Panc1 (cell line): ENCODE results near the gene FIBP. TPM values are rescaled to one million over a fixed set of nuclear protein-coding genes. Genes with fewer than 3 reads are reported as not detected.

Experiments used
- ATAC-seq: fragments of 200-7000 bp; cut with Tn5 transposase; 2 replicates; pipeline ENCODE4 v1.9.1; 2020; ENCODE audit warnings: mild to moderate bottlenecking, moderate library complexity
- BruUV-seq: library from RNA; stranded (reverse); fragments of 400-500 nt; replicated peaks from 2 replicates; lab custom pipeline; 2021; lab: Mats Ljungman, UMichigan
- CTCF ChIA-PET: fragments of 300-600 bp; sonication (Branson Sonifier 250); formaldehyde crosslinking; loops from one replicate; lab custom pipeline; 2022; ENCODE audit warnings: antibody characterized with exemption; lab: Charles Lee
- POLR2A ChIA-PET: fragments of 300-600 bp; sonication (Branson Sonifier 250); formaldehyde crosslinking; loops from one replicate; lab custom pipeline; 2022; ENCODE audit warnings: antibody characterized with exemption; lab: Charles Lee
- DNase-seq: peaks from one replicate; pipeline ENCODE4 v3.0.0-alpha.2; 2010; ENCODE audit warnings: low read depth, low spot score
- H3K27ac ChIP-seq: 2 replicates; pipeline ENCODE4 v1.5.1; 2011; ENCODE audit warnings: mild to moderate bottlenecking, low read length, inconsistent platforms
- H3K27me3 ChIP-seq: fragments of 200-500 bp; sonication (Bioruptor generic); 2 replicates; pipeline ENCODE4 v1.6.0; 2014; ENCODE audit warnings: low read length, inconsistent platforms; ENCODE audit not compliant: control insufficient read depth, insufficient read depth
- H3K36me3 ChIP-seq: fragments of 200-500 bp; sonication (Bioruptor generic); 2 replicates; pipeline ENCODE4 v1.5.1; 2014; ENCODE audit warnings: inconsistent platforms, mild to moderate bottlenecking, low read length, moderate library complexity; ENCODE audit not compliant: control insufficient read depth, insufficient read depth
- H3K4me1 ChIP-seq: 2 replicates; pipeline ENCODE4 v1.5.1; 2011; ENCODE audit warnings: inconsistent platforms, mild to moderate bottlenecking, low read length, moderate library complexity; ENCODE audit not compliant: control insufficient read depth, insufficient read depth
- H3K4me3 ChIP-seq, 2 experiments: 2 replicates each; pipeline ENCODE4 v1.5.1; 2011 to 2012; ENCODE audit warnings: low read depth in 2 of 2, low read length in 2 of 2, mild to moderate bottlenecking in 2 of 2, inconsistent platforms in 1 of 2, moderate library complexity in 1 of 2
- H3K9me3 ChIP-seq: fragments of 200-500 bp; sonication (Bioruptor generic); 2 replicates; pipeline ENCODE4 v1.5.1; 2014; ENCODE audit warnings: low read depth, mild to moderate bottlenecking, inconsistent platforms, low read length, moderate library complexity; ENCODE audit not compliant: control insufficient read depth, insufficient read depth
- POLR2AphosphoS5 ChIP-seq: IDR thresholded peaks from 2 replicates; pipeline ENCODE4 v1.6.1; 2012; ENCODE audit warnings: mild to moderate bottlenecking, low read depth, low read length, moderate library complexity
- SIN3A ChIP-seq: IDR thresholded peaks from 2 replicates; pipeline ENCODE4 v1.6.1; 2012; ENCODE audit warnings: low read depth, mild to moderate bottlenecking, low read length, moderate library complexity, borderline replicate concordance; ENCODE audit not compliant: insufficient read depth
- TCF7L2 ChIP-seq: IDR thresholded peaks from 2 replicates; pipeline ENCODE4 v1.6.1; 2011; ENCODE audit warnings: mild to moderate bottlenecking, low read depth, low read length, inconsistent platforms
- in situ Hi-C: cut with HindIII; loops from 2 replicates; pipeline ENCODE4 v1.10.0; 2016; ENCODE audit warnings: low sequenced_read_pairs, low pct_unique_long_range_greater_than_20kb
- intact Hi-C: fragments of 100-400 bp; cut with micrococcal nuclease; formaldehyde crosslinking; loops from one replicate; pipeline ENCODE4 v1.10.0; 2022; ENCODE audit not compliant: unreplicated experiment
- total RNA-seq: library from RNA; stranded (reverse); gene quantifications from one replicate; pipeline ENCODE4 v1.2.1, GENCODE V29; 2021; ENCODE audit not compliant: unreplicated experiment
- TF ChIP-seq, protein P1 (sequence below), 2 experiments: IDR thresholded peaks; 2 replicates each; pipeline ENCODE4 v1.6.1; 2011 to 2012; ENCODE audit warnings: low read depth in 2 of 2, control low read depth in 1 of 2, low read length in 1 of 2, mild to moderate bottlenecking in 1 of 2, moderate library complexity in 1 of 2; ENCODE audit not compliant: insufficient read depth in 1 of 2
- TF ChIP-seq, protein P2 (sequence below): fragments of 450-650 bp; IDR thresholded peaks from 2 replicates; pipeline ENCODE4 v1.5.1; 2017; ENCODE audit warnings: mild to moderate bottlenecking

FIBP gene
- total RNA-seq, 1 experiment from 2014 or later = 105 TPM

DNA sequence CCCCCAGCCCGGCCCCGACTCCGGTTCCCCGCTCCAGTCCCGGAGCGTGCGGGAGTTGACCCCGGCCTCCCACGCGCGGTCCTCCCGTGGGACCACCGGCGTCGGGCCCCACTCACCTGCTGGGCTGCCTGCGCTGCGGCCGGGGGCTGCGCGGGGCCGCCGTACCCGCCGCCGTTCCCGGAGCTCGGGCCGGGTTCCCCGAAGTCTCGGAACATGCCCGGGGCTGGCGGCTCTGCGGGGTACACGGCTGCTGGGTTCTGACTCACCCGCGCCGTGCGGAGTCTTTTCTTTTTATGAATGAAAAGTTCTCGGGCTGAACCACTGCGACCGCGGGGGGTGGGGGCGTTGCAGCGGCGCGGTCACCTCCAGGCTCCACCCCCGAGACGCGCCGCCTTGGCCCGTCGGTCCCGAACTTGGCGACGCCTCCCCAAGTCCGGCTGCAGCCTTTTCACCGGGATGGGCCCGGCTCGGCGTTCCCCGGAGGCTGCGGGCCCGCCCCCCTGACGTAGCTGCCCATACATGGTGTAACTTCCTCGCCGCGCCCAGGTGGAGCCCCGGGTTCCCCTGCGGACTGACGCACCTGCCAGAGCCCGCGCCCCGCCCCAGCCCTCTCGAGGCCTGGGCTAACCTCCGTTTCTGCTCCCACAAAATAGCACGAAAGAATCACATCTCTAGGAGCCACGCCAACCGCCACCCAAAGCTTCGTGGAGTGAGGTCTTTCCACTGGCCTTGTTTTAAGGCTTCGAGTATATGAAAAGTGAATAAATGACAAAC lies 12.0 kb upstream of the FIBP start, which contains the start of gene FOSL1:
FOSL1 (minus strand) TSS at position 264 of the 774 bp plus-strand sequence; CDS start at position 215, 49 bp downstream.
- peak within 1 kb of the TSS; percentile 99 for H3K27ac ChIP-seq
- CTCF ChIA-PET = interaction anchor here (0.5 to 1.2 kb wide), 3 partner anchors 12 to 166 kb away, joined by 4 to 11 read pairs (median 8); partner anchors contain the start of gene FIBP
- no peaks in the 10 kb centered on the region for H3K27me3 ChIP-seq
- POLR2A ChIA-PET = interaction anchor here (0.6 to 3.4 kb wide), 11 partner anchors 10 to 1899 kb away, joined by 3 to 35 read pairs (median 3); partner anchors contain the start of genes CCDC85B and FIBP
- intact Hi-C loops (no loop called here), in situ Hi-C loops (no loop called here)
- TF ChIP-seq POLR2AphosphoS5 (peak; percentile 99), TCF7L2 (peak; percentile 77), SIN3A (peak; percentile 98; the same call in 1 of the 2 replicates)
- TF ChIP-seq, protein P1, sequence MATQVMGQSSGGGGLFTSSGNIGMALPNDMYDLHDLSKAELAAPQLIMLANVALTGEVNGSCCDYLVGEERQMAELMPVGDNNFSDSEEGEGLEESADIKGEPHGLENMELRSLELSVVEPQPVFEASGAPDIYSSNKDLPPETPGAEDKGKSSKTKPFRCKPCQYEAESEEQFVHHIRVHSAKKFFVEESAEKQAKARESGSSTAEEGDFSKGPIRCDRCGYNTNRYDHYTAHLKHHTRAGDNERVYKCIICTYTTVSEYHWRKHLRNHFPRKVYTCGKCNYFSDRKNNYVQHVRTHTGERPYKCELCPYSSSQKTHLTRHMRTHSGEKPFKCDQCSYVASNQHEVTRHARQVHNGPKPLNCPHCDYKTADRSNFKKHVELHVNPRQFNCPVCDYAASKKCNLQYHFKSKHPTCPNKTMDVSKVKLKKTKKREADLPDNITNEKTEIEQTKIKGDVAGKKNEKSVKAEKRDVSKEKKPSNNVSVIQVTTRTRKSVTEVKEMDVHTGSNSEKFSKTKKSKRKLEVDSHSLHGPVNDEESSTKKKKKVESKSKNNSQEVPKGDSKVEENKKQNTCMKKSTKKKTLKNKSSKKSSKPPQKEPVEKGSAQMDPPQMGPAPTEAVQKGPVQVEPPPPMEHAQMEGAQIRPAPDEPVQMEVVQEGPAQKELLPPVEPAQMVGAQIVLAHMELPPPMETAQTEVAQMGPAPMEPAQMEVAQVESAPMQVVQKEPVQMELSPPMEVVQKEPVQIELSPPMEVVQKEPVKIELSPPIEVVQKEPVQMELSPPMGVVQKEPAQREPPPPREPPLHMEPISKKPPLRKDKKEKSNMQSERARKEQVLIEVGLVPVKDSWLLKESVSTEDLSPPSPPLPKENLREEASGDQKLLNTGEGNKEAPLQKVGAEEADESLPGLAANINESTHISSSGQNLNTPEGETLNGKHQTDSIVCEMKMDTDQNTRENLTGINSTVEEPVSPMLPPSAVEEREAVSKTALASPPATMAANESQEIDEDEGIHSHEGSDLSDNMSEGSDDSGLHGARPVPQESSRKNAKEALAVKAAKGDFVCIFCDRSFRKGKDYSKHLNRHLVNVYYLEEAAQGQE (IDR thresholded peaks at IDR 0.05; ENCODE audit: insufficient read depth in 1 of 2, low read depth in 2 of 2, low read length in 1 of 2) = 0 out of 4 replicates have a peak, but pooled peaks of 1 of the 2 experiments have one; percentile 8
- TF ChIP-seq, protein P2, sequence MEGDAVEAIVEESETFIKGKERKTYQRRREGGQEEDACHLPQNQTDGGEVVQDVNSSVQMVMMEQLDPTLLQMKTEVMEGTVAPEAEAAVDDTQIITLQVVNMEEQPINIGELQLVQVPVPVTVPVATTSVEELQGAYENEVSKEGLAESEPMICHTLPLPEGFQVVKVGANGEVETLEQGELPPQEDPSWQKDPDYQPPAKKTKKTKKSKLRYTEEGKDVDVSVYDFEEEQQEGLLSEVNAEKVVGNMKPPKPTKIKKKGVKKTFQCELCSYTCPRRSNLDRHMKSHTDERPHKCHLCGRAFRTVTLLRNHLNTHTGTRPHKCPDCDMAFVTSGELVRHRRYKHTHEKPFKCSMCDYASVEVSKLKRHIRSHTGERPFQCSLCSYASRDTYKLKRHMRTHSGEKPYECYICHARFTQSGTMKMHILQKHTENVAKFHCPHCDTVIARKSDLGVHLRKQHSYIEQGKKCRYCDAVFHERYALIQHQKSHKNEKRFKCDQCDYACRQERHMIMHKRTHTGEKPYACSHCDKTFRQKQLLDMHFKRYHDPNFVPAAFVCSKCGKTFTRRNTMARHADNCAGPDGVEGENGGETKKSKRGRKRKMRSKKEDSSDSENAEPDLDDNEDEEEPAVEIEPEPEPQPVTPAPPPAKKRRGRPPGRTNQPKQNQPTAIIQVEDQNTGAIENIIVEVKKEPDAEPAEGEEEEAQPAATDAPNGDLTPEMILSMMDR = no peak
- H3K36me3 ChIP-seq = no peaks in the 10 kb centered on the region; the same call in 1 of the 2 replicates
- peak within 1 kb of the TSS; percentile 82 to 89 for H3K4me3 ChIP-seq
- BruUV-seq = no TSS peak
- peaks cover 58% of the 10 kb centered on the region for H3K4me1 ChIP-seq
- peak; percentile 69 for ATAC-seq
- no peaks in the 10 kb centered on the region for H3K9me3 ChIP-seq
- no peak for DNase-seq

DNA sequence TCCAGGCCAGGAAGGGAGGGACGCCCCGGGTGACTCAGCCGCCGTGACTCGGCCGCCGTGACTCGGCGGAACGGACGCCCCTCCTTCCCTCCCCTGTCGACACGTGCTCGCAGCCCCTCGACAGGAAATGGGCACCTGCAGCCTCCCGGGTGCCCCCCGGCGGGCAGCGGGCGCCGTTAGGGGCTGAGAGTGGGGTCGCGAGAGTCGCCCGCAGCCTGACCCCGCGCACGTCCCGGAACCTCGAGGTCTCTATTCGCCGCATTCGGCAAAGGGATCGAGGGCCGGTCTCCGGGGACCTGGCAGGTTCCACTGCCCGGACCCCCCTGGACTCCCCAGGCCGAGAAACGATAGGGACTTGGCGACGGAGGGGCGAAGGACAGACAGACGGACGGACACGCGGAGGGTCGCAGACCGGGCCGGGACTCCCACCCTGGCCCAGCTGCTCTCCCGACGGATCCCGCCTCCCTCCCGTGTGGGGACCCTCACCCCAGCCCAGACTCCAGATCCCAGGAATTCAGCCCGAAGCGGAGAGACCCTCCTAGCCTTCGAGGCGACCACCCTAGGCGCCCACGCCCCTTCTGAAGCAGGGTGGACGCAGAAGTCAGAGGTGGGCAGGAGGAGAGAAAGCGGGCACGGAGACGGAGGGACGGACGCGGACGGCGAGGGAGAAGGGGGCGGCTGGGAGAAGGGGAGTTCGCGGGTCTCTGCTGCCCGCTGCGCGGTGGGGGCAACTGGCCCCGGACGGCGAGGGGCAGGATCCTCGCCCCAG lies 11.3 kb upstream of the FIBP start:
- in situ Hi-C loops (no loop called here), intact Hi-C loops (no loop called here)
- ATAC-seq = peak; percentile 19
- BruUV-seq = no TSS peak
- no peaks in the 10 kb centered on the region; the same call in 1 of the 2 replicates for H3K36me3 ChIP-seq
- H3K4me3 ChIP-seq = peak overlapping the region; percentile 82 to 89
- no peaks in the 10 kb centered on the region for H3K27me3 ChIP-seq
- H3K4me1 ChIP-seq = peaks cover 65% of the 10 kb centered on the region
- no peaks in the 10 kb centered on the region for H3K9me3 ChIP-seq
- CTCF ChIA-PET = interaction anchor here (0.7 kb wide), 1 partner anchor 15 kb away, joined by 10 read pairs; no protein-coding TSS in a partner anchor
- POLR2A ChIA-PET = interaction anchor here (0.5 to 3.2 kb wide), 7 partner anchors 9 to 125 kb away, joined by 3 to 20 read pairs (median 7); partner anchors contain the start of gene CCDC85B
- peak overlapping the region; percentile 87 for H3K27ac ChIP-seq
- TF ChIP-seq, protein P2 = no peak
- peak; percentile 65 for TF ChIP-seq POLR2AphosphoS5
- TF ChIP-seq, protein P1 (IDR thresholded peaks at IDR 0.05; ENCODE audit: insufficient read depth in 1 of 2, low read depth in 2 of 2, low read length in 1 of 2) = no peak
- no peak for DNase-seq
